HepG2 (cell line): ENCODE measurements around the gene APOC1. TPM values are rescaled to one million over a fixed set of nuclear protein-coding genes. Genes with fewer than 3 reads are reported as not detected.
A peak's percentile ranks its signal among the peaks of the same experiment; 100 is the strongest.

ENCODE experiments used
- DR1 ChIP-seq: sonication (generic); formaldehyde crosslinking; IDR thresholded peaks from 2 replicates; pipeline ENCODE4 v1.8.0; 2021; ENCODE audit warnings: mild to moderate bottlenecking, missing genetic modification reagents, inconsistent platforms
- E2F2 ChIP-seq: sonication (generic); formaldehyde crosslinking; IDR thresholded peaks from 2 replicates; pipeline ENCODE4 v1.4.0; 2020; ENCODE audit warnings: missing genetic modification reagents, borderline replicate concordance
- EP300 ChIP-seq, 3 experiments: sonication (generic) in 1 of 3; formaldehyde crosslinking in 1 of 3; IDR thresholded peaks; 2 replicates each; pipeline versions ENCODE4 v1.5.1 to v1.6.1; 2011 to 2020; ENCODE audit warnings: low read depth in 2 of 3, low read length in 2 of 3, borderline replicate concordance in 1 of 3, improper control_type of control experiment in 1 of 3, mild to moderate bottlenecking in 1 of 3, missing genetic modification reagents in 1 of 3, moderate library complexity in 1 of 3
- GRHL1 ChIP-seq: sonication (generic); formaldehyde crosslinking; conservative IDR thresholded peaks from 2 replicates; pipeline ENCODE4 v1.8.0; 2022; ENCODE audit warnings: missing genetic modification reagents
- NPAS2 ChIP-seq: sonication (generic); formaldehyde crosslinking; IDR thresholded peaks from 2 replicates; pipeline ENCODE4 v1.8.0; 2022; ENCODE audit warnings: mild to moderate bottlenecking, missing genetic modification reagents, borderline replicate concordance
- RFX3 ChIP-seq: IDR thresholded peaks from 2 replicates; pipeline ENCODE4 v1.6.1; 2016; ENCODE audit warnings: missing biosample characterization, missing genetic modification reagents
- SNAPC4 ChIP-seq: sonication (generic); formaldehyde crosslinking; IDR thresholded peaks from 2 replicates; pipeline ENCODE4 v1.4.0; 2020; ENCODE audit warnings: mild to moderate bottlenecking, missing genetic modification reagents
- SRY ChIP-seq: sonication (generic); formaldehyde crosslinking; IDR thresholded peaks from 2 replicates; pipeline ENCODE4 v1.8.0; 2022; ENCODE audit warnings: mild to moderate bottlenecking, missing genetic modification reagents
- ZNF160 ChIP-seq: sonication (generic); formaldehyde crosslinking; IDR thresholded peaks from 2 replicates; pipeline ENCODE4 v1.8.0; 2022; ENCODE audit warnings: mild to moderate bottlenecking, inconsistent platforms, missing genetic modification reagents
- ZNF280B ChIP-seq: sonication (generic); formaldehyde crosslinking; IDR thresholded peaks from 2 replicates; pipeline ENCODE4 v1.5.0; 2020; ENCODE audit warnings: missing genetic modification reagents, mild to moderate bottlenecking, borderline replicate concordance
- ZNF567 ChIP-seq: sonication (generic); formaldehyde crosslinking; IDR thresholded peaks from 2 replicates; pipeline ENCODE4 v1.8.1; 2023; ENCODE audit warnings: mild to moderate bottlenecking, missing genetic modification reagents, borderline replicate concordance
- ZNF644 ChIP-seq: IDR thresholded peaks from 2 replicates; pipeline ENCODE4 v1.6.1; 2016; ENCODE audit warnings: low read depth
- ZNF704 ChIP-seq: sonication (generic); formaldehyde crosslinking; IDR thresholded peaks from 2 replicates; pipeline ENCODE4 v1.8.1; 2023; ENCODE audit warnings: mild to moderate bottlenecking, inconsistent platforms, moderate library complexity, missing genetic modification reagents, borderline replicate concordance
- ZNF737 ChIP-seq: sonication (generic); formaldehyde crosslinking; IDR thresholded peaks from 2 replicates; pipeline ENCODE4 v1.5.0; 2020; ENCODE audit warnings: missing genetic modification reagents, mild to moderate bottlenecking, borderline replicate concordance
- ZNF746 ChIP-seq: sonication (generic); formaldehyde crosslinking; IDR thresholded peaks from 2 replicates; pipeline ENCODE4 v1.8.0; 2022; ENCODE audit warnings: mild to moderate bottlenecking, missing genetic modification reagents
- ZNF775 ChIP-seq: sonication (generic); formaldehyde crosslinking; IDR thresholded peaks from 2 replicates; pipeline ENCODE4 v1.4.0; 2020; ENCODE audit warnings: missing genetic modification reagents, mild to moderate bottlenecking, moderate library complexity, borderline replicate concordance
- polyA plus RNA-seq, 8 experiments: library from polyadenylated mRNA; depleted of rRNA in 3 of 8; stranded (reverse) in 7 of 8; unstranded in 1 of 8; fragments of >200 nt; fragmentation: Illumina TruSeq in 4 of 8; extraction: Trizol in 4 of 8; gene quantifications; 2 replicates each; pipeline versions ENCODE4 v1.2.1 to v1.2.3, GENCODE V29; 2011 to 2016; ENCODE audit warnings: low read depth in 4 of 8, missing spikeins in 1 of 8, mixed read lengths in 1 of 8; ENCODE audit not compliant: insufficient read depth in 1 of 8
- total RNA-seq, 5 experiments: library from RNA; depleted of rRNA; stranded (reverse); fragments of >200 nt; fragmentation: Illumina TruSeq; extraction: Trizol; gene quantifications; 2 replicates each; pipeline ENCODE4 v1.2.3, GENCODE V29; 2016; ENCODE audit warnings: low read depth in 1 of 5

APOC1 gene
- total and polyA plus RNA-seq, 2 of the 13 experiments (the other 11 are each of a cell fraction or from before 2014, with no cell fraction given): 600 to 1,235 TPM

DNA sequence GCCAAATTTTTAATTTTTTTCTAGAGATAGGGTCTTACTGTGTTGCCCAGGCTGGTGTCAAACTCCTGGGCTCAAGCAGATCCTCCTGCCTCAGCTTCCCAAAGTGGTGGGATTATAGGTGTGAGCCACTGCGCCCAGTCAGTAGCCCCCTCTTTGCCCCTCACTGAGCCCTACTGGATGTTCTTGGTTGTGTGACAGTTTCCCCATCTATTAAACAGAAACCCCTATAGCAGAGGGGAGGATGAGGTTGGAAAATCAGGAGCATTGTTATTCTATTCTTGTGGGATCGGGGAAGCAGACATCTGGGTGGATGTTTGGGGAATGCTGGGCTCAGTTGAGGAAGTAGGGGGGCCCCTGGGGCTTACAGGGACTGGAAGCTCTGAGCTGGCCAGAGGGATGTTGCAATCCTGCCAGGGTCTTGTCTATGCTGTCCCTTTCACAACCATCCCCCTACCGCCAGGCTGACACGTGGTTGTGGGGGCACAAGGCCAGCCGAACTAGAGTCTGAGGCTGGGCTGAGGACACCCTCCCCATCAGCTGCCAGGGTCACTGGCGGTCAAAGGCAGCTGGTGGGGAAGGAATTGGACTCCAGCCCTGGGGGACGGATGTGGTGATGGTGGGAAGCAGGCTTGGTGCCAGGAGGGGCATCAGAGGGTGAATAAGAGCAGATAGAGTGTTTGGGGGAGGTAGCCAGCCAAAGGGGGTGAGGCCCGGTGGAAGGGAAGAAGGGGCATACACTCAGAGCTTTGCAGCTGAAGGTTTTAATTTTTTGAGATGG is 10.9 kb downstream of the APOC1 start (continued):
- no peak for TF ChIP-seq E2F2 (CRISPR knock-in tag)
- TF ChIP-seq ZNF280B (CRISPR knock-in tag): peak; percentile 97
- TF ChIP-seq SRY (CRISPR knock-in tag): no peak
- peak; percentile 88 to 97 for TF ChIP-seq EP300 (IDR thresholded peaks at IDR 0.05; ENCODE audit: low read depth in 2 of 2, low read length in 2 of 2)
- peak; percentile 99 for TF ChIP-seq EP300 (CRISPR knock-in tag; IDR thresholded peaks at IDR 0.05; ENCODE audit: borderline replicate concordance)
- peak; percentile 99 for TF ChIP-seq ZNF746
- peak; percentile 82; the same call in 1 of the 2 replicates for TF ChIP-seq ZNF160 (CRISPR knock-in tag)
- TF ChIP-seq ZNF737 (CRISPR knock-in tag): 0 out of 2 replicates have a peak, but pooled peaks have one; percentile 20
- TF ChIP-seq SNAPC4 (CRISPR knock-in tag): peak; percentile 51
- TF ChIP-seq NPAS2 (CRISPR knock-in tag): no peak
- no peak for TF ChIP-seq GRHL1
- no peak for TF ChIP-seq RFX3 (CRISPR knock-in tag)
- no peak for TF ChIP-seq ZNF567 (CRISPR knock-in tag)
- no peak; the same call in 1 of the 2 replicates for TF ChIP-seq DR1 (CRISPR knock-in tag)
- TF ChIP-seq ZNF644 (CRISPR knock-in tag): peak; percentile 76
- TF ChIP-seq ZNF704 (CRISPR knock-in tag): no peak
- no peak for TF ChIP-seq ZNF775 (CRISPR knock-in tag)
